Liver (tissue), 9 donors: ENCODE data around the gene SMG7. TPM values are rescaled to one million over a fixed set of nuclear protein-coding genes. Genes with fewer than 3 reads are reported as not detected.

Experiments
- DNase-seq: peaks from one replicate; pipeline ENCODE4 v3.0.0-alpha.2; 2017; ENCODE audit warnings: low spot score
- H3K27ac ChIP-seq, 2 donors: one replicate each; pipeline ENCODE4 v1.7.0; 2013; ENCODE audit warnings: inconsistent platforms in 2 of 2, low read length in 2 of 2, control low read depth in 1 of 2, low read depth in 1 of 2, mild to moderate bottlenecking in 1 of 2
- H3K27me3 ChIP-seq, 4 donors: one replicate each; pipeline versions ENCODE4 v1.6.1 to v1.7.0; 2013; ENCODE audit warnings: low read length in 3 of 4, inconsistent platforms in 1 of 4, mild to moderate bottlenecking in 1 of 4, moderate library complexity in 1 of 4; ENCODE audit not compliant: control insufficient read depth in 4 of 4, insufficient read depth in 4 of 4
- H3K36me3 ChIP-seq, 4 donors: one replicate each; pipeline versions ENCODE4 v1.6.1 to v1.7.0; 2013; ENCODE audit warnings: low read length in 3 of 4, mild to moderate bottlenecking in 3 of 4, low read depth in 1 of 4, moderate library complexity in 1 of 4; ENCODE audit not compliant: control insufficient read depth in 4 of 4, insufficient read depth in 3 of 4
- H3K4me1 ChIP-seq, 4 donors: one replicate each; pipeline versions ENCODE4 v1.6.1 to v1.7.0; 2013; ENCODE audit warnings: low read length in 3 of 4, mild to moderate bottlenecking in 3 of 4, moderate library complexity in 1 of 4; ENCODE audit not compliant: control insufficient read depth in 4 of 4, insufficient read depth in 4 of 4
- H3K4me3 ChIP-seq, 3 donors: one replicate each; pipeline versions ENCODE4 v1.6.1 to v1.7.0; 2013; ENCODE audit warnings: low read length in 3 of 3, control low read depth in 1 of 3, low read depth in 1 of 3, mild to moderate bottlenecking in 1 of 3
- H3K9ac ChIP-seq, 2 donors: one replicate each; pipeline ENCODE4 v1.7.0; 2013; ENCODE audit warnings: low read length in 2 of 2, mild to moderate bottlenecking in 2 of 2, moderate library complexity in 2 of 2, control low read depth in 1 of 2, low read depth in 1 of 2
- H3K9me3 ChIP-seq, 4 donors: one replicate each; pipeline versions ENCODE4 v1.6.1 to v1.7.0; 2013; ENCODE audit warnings: low read length in 3 of 4; ENCODE audit not compliant: control insufficient read depth in 4 of 4
- ATF3 ChIP-seq: IDR thresholded peaks from 2 replicates; pipeline ENCODE4 v1.6.1; 2016; ENCODE audit warnings: antibody characterized with exemption
- CTCF ChIP-seq: fragments of 150-350 bp; IDR thresholded peaks from 2 replicates; pipeline ENCODE4 v1.5.1; 2017; ENCODE audit warnings: improper control_type of control experiment, low read depth, low read length; ENCODE audit not compliant: missing input control
- EGR1 ChIP-seq, 2 donors: IDR thresholded peaks; 2 replicates each; pipeline ENCODE4 v1.6.1; 2016 to 2018; ENCODE audit warnings: antibody characterized with exemption in 2 of 2, low read depth in 2 of 2
- FOXA1 ChIP-seq: IDR thresholded peaks from 2 replicates; pipeline ENCODE4 v1.6.1; 2016; ENCODE audit warnings: antibody characterized with exemption
- GABPA ChIP-seq, 2 donors: IDR thresholded peaks in 1 of 2; conservative IDR thresholded peaks in 1 of 2; 2 replicates each; pipeline ENCODE4 v1.6.1; 2016; ENCODE audit warnings: antibody characterized with exemption in 2 of 2, mild to moderate bottlenecking in 1 of 2, moderate library complexity in 1 of 2
- HNF4A ChIP-seq, 2 donors: conservative IDR thresholded peaks; 2 replicates each; pipeline ENCODE4 v1.6.1; 2016; ENCODE audit warnings: antibody characterized with exemption in 2 of 2, mild to moderate bottlenecking in 2 of 2
- HNF4G ChIP-seq: IDR thresholded peaks from 2 replicates; pipeline ENCODE4 v1.6.1; 2016; ENCODE audit warnings: antibody characterized with exemption
- JUND ChIP-seq, 2 donors: IDR thresholded peaks; 2 replicates each; pipeline ENCODE4 v1.6.1; 2016; ENCODE audit warnings: antibody characterized with exemption in 2 of 2
- MAX ChIP-seq: IDR thresholded peaks from 2 replicates; pipeline ENCODE4 v1.6.1; 2016; ENCODE audit warnings: antibody characterized with exemption
- NR2F2 ChIP-seq: IDR thresholded peaks from 2 replicates; pipeline ENCODE4 v1.6.1; 2016; ENCODE audit warnings: antibody characterized with exemption
- RAD21 ChIP-seq, 2 donors: IDR thresholded peaks; 2 replicates each; pipeline ENCODE4 v1.6.1; 2016; ENCODE audit warnings: antibody characterized with exemption in 2 of 2, mild to moderate bottlenecking in 2 of 2
- RXRA ChIP-seq, 2 donors: IDR thresholded peaks; 2 replicates each; pipeline ENCODE4 v1.6.1; 2017 to 2018; ENCODE audit warnings: antibody characterized with exemption in 2 of 2, mild to moderate bottlenecking in 1 of 2
- SP1 ChIP-seq: IDR thresholded peaks from 2 replicates; pipeline ENCODE4 v1.6.1; 2018; ENCODE audit warnings: antibody characterized with exemption, mild to moderate bottlenecking
- TAF1 ChIP-seq: conservative IDR thresholded peaks from 2 replicates; pipeline ENCODE4 v1.6.1; 2016; ENCODE audit warnings: antibody characterized with exemption, mild to moderate bottlenecking
- YY1 ChIP-seq: IDR thresholded peaks from 2 replicates; pipeline ENCODE4 v1.6.1; 2016; ENCODE audit warnings: antibody characterized with exemption, mild to moderate bottlenecking
- ZBTB33 ChIP-seq: IDR thresholded peaks from 2 replicates; pipeline ENCODE4 v1.6.1; 2016; ENCODE audit warnings: antibody characterized with exemption
- WGBS: extraction: QIAGEN DNeasy Blood & Tissue Kit; methylation state at CpG from one replicate; pipeline ENCODE4 v1.1.7; 2013; 5-methylcytosine and 5-hydroxymethylcytosine counted together
- polyA plus RNA-seq, 2 donors: library from polyadenylated mRNA; stranded (reverse) in 1 of 2; unstranded in 1 of 2; fragments of 200-250 nt in 1 of 2; fragments of >200 nt in 1 of 2; fragmentation: Nextera tagmentation in 1 of 2; extraction: Ambion mirVana in 1 of 2; gene quantifications; one replicate each; pipeline versions ENCODE4 v1.2.1 to v1.2.3, GENCODE V29; 2013 to 2015
- total RNA-seq, 2 donors: library from RNA; depleted of rRNA; stranded (reverse); fragments of >200 nt; gene quantifications; one replicate each; pipeline ENCODE4 v1.2.3, GENCODE V29; 2014
- donor health status: healthy.
- donor health status: healthy.
- donor health status: healthy.
- donor health status: healthy.
- donor health status: healthy.

Gene SMG7
- total and polyA plus RNA-seq, 4 donors, result 9.5 to 28.7 (median 13.6) TPM

GRCh38 chr1:183443466-183443865 lies 28.8 kb upstream of the SMG7 start:
- TF ChIP-seq HNF4G (no peak), HNF4A (conservative IDR thresholded peaks at IDR 0.05) (no peak), JUND (IDR thresholded peaks at IDR 0.05) (no peak), YY1 (no peak)
- H3K36me3 ChIP-seq, result no peaks in the 10 kb centered on the region
- no peaks in the 10 kb centered on the region for H3K4me1 ChIP-seq
- H3K9me3 ChIP-seq, result no peaks in the 10 kb centered on the region
- H3K27ac ChIP-seq, result no peak overlapping the region
- no peak for DNase-seq
- 56% methylated on average over 1 of the region's 1 CpG for WGBS
- no peaks in the 10 kb centered on the region for H3K27me3 ChIP-seq
- no peak overlapping the region for H3K4me3 ChIP-seq
- no peak overlapping the region for H3K9ac ChIP-seq

GRCh38 chr1:183444243-183444642 lies 28.1 kb upstream of the SMG7 start:
- TF ChIP-seq CTCF (no peak), HNF4G (no peak), MAX (no peak), JUND (IDR thresholded peaks at IDR 0.05) (no peak), YY1 (no peak), SP1 (no peak), HNF4A (conservative IDR thresholded peaks at IDR 0.05) (no peak), ZBTB33 (no peak), FOXA1 (no peak), TAF1 (no peak), GABPA (IDR thresholded peaks at IDR 0.05 in 1 of 2, conservative IDR thresholded peaks at IDR 0.05 in 1 of 2) (no peak), ATF3 (no peak), NR2F2 (no peak), EGR1 (IDR thresholded peaks at IDR 0.05; ENCODE audit: low read depth in 2 of 2) (no peak)
- H3K36me3 ChIP-seq, result no peaks in the 10 kb centered on the region
- 80% methylated on average over 3 of the region's 3 CpGs for WGBS

GRCh38 chr1:183449223-183449770 lies 23.0 kb upstream of the SMG7 start:
- no peaks in the 10 kb centered on the region for H3K36me3 ChIP-seq
- 91% methylated on average over 13 of the region's 13 CpGs for WGBS
- no peak for TF ChIP-seq NR2F2
- TF ChIP-seq TAF1, result no peak
- no peak for TF ChIP-seq HNF4G
- TF ChIP-seq SP1, result no peak
- no peak for TF ChIP-seq ATF3
- no peak for TF ChIP-seq HNF4A (conservative IDR thresholded peaks at IDR 0.05)
- no peak for TF ChIP-seq CTCF
- TF ChIP-seq YY1, result no peak
- TF ChIP-seq RXRA (IDR thresholded peaks at IDR 0.05), result no peak
- no peak for TF ChIP-seq MAX
- TF ChIP-seq RAD21 (IDR thresholded peaks at IDR 0.05), result no peak
- no peak for TF ChIP-seq FOXA1

More at GRCh38 chr1:183444243-183444642, 28.1 kb upstream of the SMG7 start:
- Histone ChIP-seq H3K4me1 (no peaks in the 10 kb centered on the region), H3K27ac (no peak overlapping the region), H3K27me3 (no peaks in the 10 kb centered on the region), H3K9me3 (no peaks in the 10 kb centered on the region), H3K4me3 (no peak overlapping the region), H3K9ac (no peak overlapping the region)
- no peak for DNase-seq

More at GRCh38 chr1:183449223-183449770, 23.0 kb upstream of the SMG7 start:
- Histone ChIP-seq H3K4me1 (no peaks in the 10 kb centered on the region), H3K9me3 (peaks cover 0 to 2% (median 0%) of the 10 kb centered on the region in 4 donors), H3K27me3 (no peaks in the 10 kb centered on the region), H3K27ac (no peak overlapping the region), H3K4me3 (no peak overlapping the region), H3K9ac (no peak overlapping the region)
- no peak for DNase-seq
